ENCODE results near the gene DRC7. TPM values are rescaled to one million over a fixed set of nuclear protein-coding genes. Genes with fewer than 3 reads are reported as not detected.

DRC7 gene
- total and polyA plus RNA-seq, 12 donors, result 0.09 TPM; not detected in 11

DNA sequence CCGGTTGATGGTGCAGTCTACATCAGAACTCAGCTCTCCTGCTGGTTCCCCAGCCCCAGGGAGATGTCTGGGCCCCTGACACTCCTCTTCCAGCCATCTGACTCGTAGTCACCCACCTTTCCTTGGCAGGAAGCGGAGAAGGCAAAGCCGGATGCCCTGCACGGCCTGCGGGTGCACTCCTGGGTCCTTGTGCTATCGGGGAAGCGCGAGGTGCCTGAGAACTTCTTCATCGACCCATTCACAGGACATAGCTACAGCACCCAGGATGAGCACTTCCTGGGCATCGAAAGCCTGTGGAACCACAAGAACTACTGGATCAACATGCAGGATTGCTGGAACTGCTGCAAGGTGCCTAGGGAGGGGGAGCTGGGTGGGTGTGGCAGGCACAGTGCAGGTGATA, 12.7 kb downstream of the DRC7 start:
- DNase-seq (no peak), ATAC-seq (no peak)
- Histone ChIP-seq H3K27ac (no peak overlapping the region), H3K4me1 (no peaks in the 10 kb centered on the region), H3K4me3 (no peak overlapping the region), H3K9me3 (no peaks in the 10 kb centered on the region), H3K27me3 (no peaks in the 10 kb centered on the region), H3K36me3 (no peaks in the 10 kb centered on the region)
- TF ChIP-seq, protein P1, sequence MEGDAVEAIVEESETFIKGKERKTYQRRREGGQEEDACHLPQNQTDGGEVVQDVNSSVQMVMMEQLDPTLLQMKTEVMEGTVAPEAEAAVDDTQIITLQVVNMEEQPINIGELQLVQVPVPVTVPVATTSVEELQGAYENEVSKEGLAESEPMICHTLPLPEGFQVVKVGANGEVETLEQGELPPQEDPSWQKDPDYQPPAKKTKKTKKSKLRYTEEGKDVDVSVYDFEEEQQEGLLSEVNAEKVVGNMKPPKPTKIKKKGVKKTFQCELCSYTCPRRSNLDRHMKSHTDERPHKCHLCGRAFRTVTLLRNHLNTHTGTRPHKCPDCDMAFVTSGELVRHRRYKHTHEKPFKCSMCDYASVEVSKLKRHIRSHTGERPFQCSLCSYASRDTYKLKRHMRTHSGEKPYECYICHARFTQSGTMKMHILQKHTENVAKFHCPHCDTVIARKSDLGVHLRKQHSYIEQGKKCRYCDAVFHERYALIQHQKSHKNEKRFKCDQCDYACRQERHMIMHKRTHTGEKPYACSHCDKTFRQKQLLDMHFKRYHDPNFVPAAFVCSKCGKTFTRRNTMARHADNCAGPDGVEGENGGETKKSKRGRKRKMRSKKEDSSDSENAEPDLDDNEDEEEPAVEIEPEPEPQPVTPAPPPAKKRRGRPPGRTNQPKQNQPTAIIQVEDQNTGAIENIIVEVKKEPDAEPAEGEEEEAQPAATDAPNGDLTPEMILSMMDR (IDR thresholded peaks at IDR 0.05), result no peak
- intact Hi-C loops (cut with DNase I), result no loop called here
- 86 to 90% methylated on average over 11 of the region's 11 CpGs for WGBS, 2 donors

DNA sequence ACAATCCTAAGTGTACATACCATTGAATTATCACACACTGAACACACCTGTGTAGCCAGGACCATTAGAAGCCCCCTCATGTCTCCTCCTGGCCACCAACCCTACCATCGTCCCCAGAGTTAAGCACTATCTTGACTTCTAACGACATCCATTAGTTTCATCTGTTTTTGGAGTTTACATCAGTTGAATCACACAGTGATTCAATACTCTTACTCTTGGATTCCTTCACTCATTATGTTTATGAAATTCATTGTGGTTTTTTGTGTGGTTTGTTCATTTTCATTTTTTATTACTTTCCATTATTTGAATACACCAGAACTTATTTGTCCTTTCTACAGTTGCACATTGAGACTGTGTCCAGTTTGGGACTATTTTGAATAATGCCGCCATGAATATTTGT, 13.6 kb downstream of the DRC7 start:
- no peak overlapping the region for H3K4me3 ChIP-seq
- H3K4me1 ChIP-seq, result no peaks in the 10 kb centered on the region
- H3K9me3 ChIP-seq, result no peaks in the 10 kb centered on the region
- intact Hi-C loops (cut with DNase I), result no loop called here
- ATAC-seq (no peak), DNase-seq (no peak)
- TF ChIP-seq, protein P1 (IDR thresholded peaks at IDR 0.05), result no peak
- H3K27ac ChIP-seq, result no peak overlapping the region
- H3K27me3 ChIP-seq, result no peaks in the 10 kb centered on the region
- no peaks in the 10 kb centered on the region for H3K36me3 ChIP-seq
- 88 to 91% methylated on average over 3 of the region's 3 CpGs for WGBS, 2 donors

DNA sequence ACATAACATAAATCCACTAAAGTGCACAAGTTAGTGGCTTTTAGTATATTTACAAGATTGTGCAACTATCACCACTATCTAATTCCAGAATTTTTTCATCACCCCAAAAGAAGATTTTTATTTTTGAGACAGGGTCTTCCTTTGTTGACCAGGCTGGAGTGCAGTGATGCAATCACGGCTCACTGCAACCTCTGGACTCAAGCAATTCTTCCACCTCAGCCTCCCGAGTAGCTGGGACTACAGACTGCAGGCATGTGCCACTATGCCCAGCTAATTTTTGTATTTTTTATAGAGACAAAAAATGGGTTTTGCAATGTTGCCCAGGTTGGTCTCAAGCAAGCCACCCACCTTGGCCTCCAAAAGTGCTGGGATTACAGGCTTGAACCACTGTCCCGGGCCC, 15.1 kb downstream of the DRC7 start:
- H3K36me3 ChIP-seq, result no peaks in the 10 kb centered on the region
- intact Hi-C loops (cut with DNase I), result loop anchor here in 1 of 10 donors (10.0 kb wide), 2 partner anchors 55 to 105 kb away; no protein-coding TSS in a partner anchor

DNA sequence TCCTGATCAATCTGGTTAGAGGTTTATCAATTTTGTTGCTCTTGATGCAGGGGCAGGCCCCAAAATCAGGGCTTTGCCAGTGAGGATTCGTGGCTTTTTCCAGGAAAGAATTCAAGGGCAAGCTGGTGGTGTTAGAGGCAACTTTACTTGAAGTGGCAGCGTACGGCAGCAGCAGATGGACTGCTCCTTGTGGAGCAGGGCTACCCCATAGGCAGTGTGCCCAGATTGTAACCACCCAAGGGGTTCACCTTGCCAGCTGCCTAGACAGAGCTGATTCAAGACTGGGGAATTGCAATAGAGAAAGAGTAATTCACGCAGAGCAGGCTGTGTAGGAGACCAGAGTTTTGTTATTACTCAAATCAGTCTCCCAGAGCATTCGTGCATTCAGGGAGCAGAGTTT, 16.7 kb downstream of the DRC7 start:
- Histone ChIP-seq H3K9me3 (no peaks in the 10 kb centered on the region), H3K27ac (no peak overlapping the region), H3K27me3 (peaks cover 0 to 11% (median 0%) of the 10 kb centered on the region in 7 donors), H3K4me1 (no peaks in the 10 kb centered on the region), H3K4me3 (no peak overlapping the region), H3K36me3 (no peaks in the 10 kb centered on the region)
- no peak for ATAC-seq
- intact Hi-C loops (cut with DNase I), result loop anchor here in 1 of 10 donors (10.0 kb wide), 2 partner anchors 57 to 107 kb away; no protein-coding TSS in a partner anchor
- no peak for DNase-seq
- WGBS, 2 donors, result 82 to 91% methylated on average over 5 of the region's 5 CpGs
- TF ChIP-seq, protein P1 (IDR thresholded peaks at IDR 0.05), result no peak

More for the DNA sequence above, 15.1 kb downstream of the DRC7 start:
- Histone ChIP-seq H3K27ac (no peak overlapping the region), H3K27me3 (peaks cover 0 to 3% (median 0%) of the 10 kb centered on the region in 7 donors), H3K4me3 (no peak overlapping the region), H3K9me3 (no peaks in the 10 kb centered on the region), H3K4me1 (no peaks in the 10 kb centered on the region)
- WGBS, 2 donors, result 92% methylated on average over 3 of the region's 3 CpGs
- DNase-seq (no peak), ATAC-seq (no peak)
- TF ChIP-seq, protein P1 (IDR thresholded peaks at IDR 0.05), result no peak
